C4-2B (cell line): ENCODE data around the gene DAND5.
A peak's percentile ranks its signal among the peaks of the same experiment; 100 is the strongest.

Experiments used
- CTCF ChIP-seq: fragments of 450-650 bp; conservative IDR thresholded peaks from 2 replicates; pipeline ENCODE4 v1.5.1; 2017; ENCODE audit warnings: mild to moderate bottlenecking
- ZFX ChIP-seq: fragments of 450-650 bp; IDR thresholded peaks from 2 replicates; pipeline ENCODE4 v1.6.1; 2017

- no peak for TF ChIP-seq CTCF
- peak; percentile 31; the same call in 1 of the 2 replicates for TF ChIP-seq ZFX
These were observed 44.9 kb downstream of the DAND5 start for GRCh38 chr19:13014101-13014920.
